HepG2 (cell line): ENCODE data around the gene ZER1. TPM values are rescaled to one million over a fixed set of nuclear protein-coding genes. Genes with fewer than 3 reads are reported as not detected.

Source experiments
- ELF4 ChIP-seq: sonication (generic); formaldehyde crosslinking; IDR thresholded peaks from 2 replicates; pipeline ENCODE4 v1.5.0; 2020; ENCODE audit warnings: missing genetic modification reagents, mild to moderate bottlenecking, moderate library complexity, borderline replicate concordance
- EP300 ChIP-seq, 3 experiments: sonication (generic) in 1 of 3; formaldehyde crosslinking in 1 of 3; IDR thresholded peaks; 2 replicates each; pipeline versions ENCODE4 v1.5.1 to v1.6.1; 2011 to 2020; ENCODE audit warnings: low read depth in 2 of 3, low read length in 2 of 3, borderline replicate concordance in 1 of 3, improper control_type of control experiment in 1 of 3, mild to moderate bottlenecking in 1 of 3, missing genetic modification reagents in 1 of 3, moderate library complexity in 1 of 3
- ESRRA ChIP-seq: sonication (generic); formaldehyde crosslinking; IDR thresholded peaks from 2 replicates; pipeline ENCODE4 v1.5.1; 2020; ENCODE audit warnings: mild to moderate bottlenecking, low read depth, missing genetic modification reagents
- HDAC2 ChIP-seq: sonication (generic); formaldehyde crosslinking; IDR thresholded peaks from 2 replicates; pipeline ENCODE4 v1.4.0; 2020; ENCODE audit warnings: missing genetic modification reagents
- HNRNPL ChIP-seq: fragments of 200-400 bp; formaldehyde crosslinking; IDR thresholded peaks from 2 replicates; pipeline ENCODE4 v1.6.1; 2017; ENCODE audit warnings: mild to moderate bottlenecking, low read depth, low read length
- KDM6A ChIP-seq: IDR thresholded peaks from 2 replicates; pipeline ENCODE4 v1.6.1; 2016; ENCODE audit warnings: low read depth
- PATZ1 ChIP-seq: sonication (generic); formaldehyde crosslinking; IDR thresholded peaks from 2 replicates; pipeline ENCODE4 v1.4.0; 2020; ENCODE audit warnings: missing genetic modification reagents
- PTBP1 ChIP-seq: fragments of 200-400 bp; formaldehyde crosslinking; IDR thresholded peaks from 2 replicates; pipeline ENCODE4 v1.6.1; 2018; ENCODE audit warnings: low read length, low read depth; ENCODE audit not compliant: poor library complexity, severe bottlenecking
- SP4 ChIP-seq: sonication (generic); formaldehyde crosslinking; IDR thresholded peaks from 2 replicates; pipeline ENCODE4 v1.8.1; 2023; ENCODE audit warnings: mild to moderate bottlenecking, missing genetic modification reagents
- TFE3 ChIP-seq: IDR thresholded peaks from 2 replicates; pipeline ENCODE4 v1.6.1; 2016
- TSC22D2 ChIP-seq: sonication (generic); formaldehyde crosslinking; IDR thresholded peaks from 2 replicates; pipeline ENCODE4 v1.5.1; 2020; ENCODE audit warnings: missing genetic modification reagents, mild to moderate bottlenecking, borderline replicate concordance
- U2AF2 ChIP-seq: fragments of 200-400 bp; formaldehyde crosslinking; IDR thresholded peaks from 2 replicates; pipeline ENCODE4 v1.6.1; 2017; ENCODE audit warnings: low read depth, mild to moderate bottlenecking, low read length
- ZNF142 ChIP-seq: sonication (generic); formaldehyde crosslinking; IDR thresholded peaks from 2 replicates; pipeline ENCODE4 v1.4.0; 2020; ENCODE audit warnings: missing genetic modification reagents
- ZNF331 ChIP-seq: sonication (generic); formaldehyde crosslinking; IDR thresholded peaks from 2 replicates; pipeline ENCODE4 v1.4.0; 2020; ENCODE audit warnings: missing genetic modification reagents
- ZNF430 ChIP-seq: sonication (generic); formaldehyde crosslinking; IDR thresholded peaks from 2 replicates; pipeline ENCODE4 v1.9.0; 2021; ENCODE audit warnings: mild to moderate bottlenecking, missing genetic modification reagents
- ZNF446 ChIP-seq: sonication (generic); formaldehyde crosslinking; IDR thresholded peaks from 2 replicates; pipeline ENCODE4 v1.5.0; 2020; ENCODE audit warnings: mild to moderate bottlenecking, missing genetic modification reagents
- ZNF563 ChIP-seq: sonication (generic); formaldehyde crosslinking; IDR thresholded peaks from 2 replicates; pipeline ENCODE4 v1.8.0; 2022; ENCODE audit warnings: mild to moderate bottlenecking, moderate library complexity, missing genetic modification reagents
- ZNF564 ChIP-seq: sonication (generic); formaldehyde crosslinking; IDR thresholded peaks from 2 replicates; pipeline ENCODE4 v1.8.1; 2023; ENCODE audit warnings: mild to moderate bottlenecking, missing genetic modification reagents
- ZNF781 ChIP-seq: sonication (generic); formaldehyde crosslinking; IDR thresholded peaks from 2 replicates; pipeline ENCODE4 v1.5.1; 2020; ENCODE audit warnings: borderline replicate concordance, mild to moderate bottlenecking, missing genetic modification reagents; ENCODE audit errors: not compliant biosample characterization
- polyA plus RNA-seq, 8 experiments: library from polyadenylated mRNA; depleted of rRNA in 3 of 8; stranded (reverse) in 7 of 8; unstranded in 1 of 8; fragments of >200 nt; fragmentation: Illumina TruSeq in 4 of 8; extraction: Trizol in 4 of 8; gene quantifications; 2 replicates each; pipeline versions ENCODE4 v1.2.1 to v1.2.3, GENCODE V29; 2011 to 2016; ENCODE audit warnings: low read depth in 4 of 8, missing spikeins in 1 of 8, mixed read lengths in 1 of 8; ENCODE audit not compliant: insufficient read depth in 1 of 8
- total RNA-seq, 5 experiments: library from RNA; depleted of rRNA; stranded (reverse); fragments of >200 nt; fragmentation: Illumina TruSeq; extraction: Trizol; gene quantifications; 2 replicates each; pipeline ENCODE4 v1.2.3, GENCODE V29; 2016; ENCODE audit warnings: low read depth in 1 of 5

Gene ZER1
- total and polyA plus RNA-seq, 2 of the 13 experiments (the other 11 are each of a cell fraction or from before 2014, with no cell fraction given), result 7.7 to 40.0 TPM

- TF ChIP-seq HNRNPL (peak; percentile 40; the same call in 1 of the 2 replicates), ZNF446 (no peak; the same call in 1 of the 2 replicates), ZNF563 (CRISPR knock-in tag) (peak; percentile 82), U2AF2 (no peak), PATZ1 (CRISPR knock-in tag) (peak; percentile 53; the same call in 1 of the 2 replicates), ELF4 (CRISPR knock-in tag) (peak; percentile 24; the same call in 1 of the 2 replicates), ZNF430 (CRISPR knock-in tag) (0 out of 2 replicates have a peak, but pooled peaks have one; percentile 74), TSC22D2 (CRISPR knock-in tag) (peak; percentile 84; the same call in 1 of the 2 replicates), PTBP1 (peak; percentile 34), EP300 (IDR thresholded peaks at IDR 0.05; ENCODE audit: low read depth in 2 of 2, low read length in 2 of 2) (peak in 1 of 2 experiments; percentile 26; a peak in 1 of 4 replicates), EP300 (CRISPR knock-in tag; IDR thresholded peaks at IDR 0.05; ENCODE audit: borderline replicate concordance) (no peak), ZNF142 (0 out of 2 replicates have a peak, but pooled peaks have one; percentile 4), ZNF331 (CRISPR knock-in tag) (peak; percentile 86), ZNF564 (CRISPR knock-in tag) (0 out of 2 replicates have a peak, but pooled peaks have one; percentile 16), TFE3 (CRISPR knock-in tag) (peak; percentile 65), SP4 (CRISPR knock-in tag) (0 out of 2 replicates have a peak, but pooled peaks have one; percentile 44), KDM6A (CRISPR knock-in tag) (no peak), ZNF781 (CRISPR knock-in tag) (no peak), ESRRA (CRISPR knock-in tag) (peak; percentile 65; the same call in 1 of the 2 replicates), HDAC2 (CRISPR knock-in tag) (peak; percentile 48; the same call in 1 of the 2 replicates)
These were observed 46.5 kb upstream of the ZER1 start, which contains the start of gene ENDOG (continued) for GRCh38 chr9:128818099-128818838.
